ENCODE data around the gene NCOA1. TPM values are rescaled to one million over a fixed set of nuclear protein-coding genes. Genes with fewer than 3 reads are reported as not detected.

The NCOA1 gene
- total and polyA plus RNA-seq, 7 experiments from 2014 or later: 13.2 to 72.8 (median 43.0) TPM

DNA sequence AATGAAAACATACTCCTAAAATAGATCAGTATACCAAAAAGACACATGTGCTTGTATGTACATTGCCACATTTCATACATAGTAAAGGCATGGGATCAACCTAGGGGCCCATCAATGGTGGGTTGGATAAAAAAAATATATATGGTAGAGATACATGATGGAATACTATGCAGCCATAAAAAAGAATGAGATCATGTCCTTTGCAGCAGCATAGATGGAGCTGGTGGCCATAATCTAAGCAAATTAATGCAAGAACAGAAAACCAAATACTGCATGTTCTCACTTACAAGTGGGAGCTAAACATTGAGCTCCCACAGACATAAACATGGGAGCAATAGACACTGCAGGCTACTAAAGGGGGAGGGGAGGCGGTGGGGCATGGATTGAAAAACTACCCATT, 18.6 kb upstream of the NCOA1 start:
- DNase-seq (no peak), ATAC-seq (no peak)
- Mint-ChIP-seq H3K36me3 (no peaks in the 10 kb centered on the region), H3K4me3 (no peak overlapping the region), H3K9me3 (peaks cover 0 to 4% (median 0%) of the 10 kb centered on the region in 11 donors), H3K4me1 (no peaks in the 10 kb centered on the region), H3K27me3 (peaks cover 0 to 11% (median 0%) of the 10 kb centered on the region in 5 donors), H3K27ac (no peak overlapping the region)
- H3K27me3 ChIP-seq (ENCODE audit: control insufficient read depth in 2 of 2, insufficient read depth in 2 of 2, low read length in 2 of 2): no peaks in the 10 kb centered on the region
- H3K27ac ChIP-seq (ENCODE audit: low read depth, low read length): no peak overlapping the region
- CTCF ChIA-PET: no interaction called here
- no peaks in the 10 kb centered on the region for H3K36me3 ChIP-seq (ENCODE audit: control insufficient read depth in 2 of 3, insufficient read depth in 3 of 3, low read length in 3 of 3)
- POLR2A ChIA-PET: no interaction called here
- no peaks in the 10 kb centered on the region for H3K4me1 ChIP-seq (ENCODE audit: control insufficient read depth in 2 of 2, insufficient read depth in 2 of 2, low read length in 2 of 2)
- intact Hi-C loops (cut with micrococcal nuclease): no loop called here
- no peak overlapping the region for H3K4me3 ChIP-seq (ENCODE audit: low read length)
- H3K9me3 ChIP-seq (ENCODE audit: control insufficient read depth in 2 of 3, low read length in 3 of 3): no peaks in the 10 kb centered on the region

DNA sequence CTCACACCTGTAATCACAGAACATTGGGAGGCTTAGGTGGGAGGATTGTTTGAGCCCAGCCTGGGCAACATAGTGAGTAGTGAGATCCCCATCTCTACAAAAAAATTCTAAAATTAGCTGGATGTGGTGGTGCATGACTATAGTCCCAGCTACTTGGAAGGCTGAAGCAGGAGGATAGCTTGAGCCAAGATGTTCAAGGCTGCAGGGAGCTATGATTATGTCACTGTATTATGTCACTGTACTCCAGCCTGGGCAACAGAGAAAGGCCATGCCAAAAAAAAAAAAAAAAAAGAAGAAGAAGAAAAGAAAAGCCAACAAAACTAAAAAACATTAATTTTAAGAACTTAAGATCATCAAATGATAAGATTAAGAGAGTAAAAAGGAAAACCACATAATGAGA, 17.4 kb upstream of the NCOA1 start:
- Histone ChIP-seq H3K4me3 (ENCODE audit: low read length) (no peak overlapping the region), H3K27ac (ENCODE audit: low read depth, low read length) (no peak overlapping the region), H3K36me3 (ENCODE audit: control insufficient read depth in 2 of 3, insufficient read depth in 3 of 3, low read length in 3 of 3) (no peaks in the 10 kb centered on the region), H3K4me1 (ENCODE audit: control insufficient read depth in 2 of 2, insufficient read depth in 2 of 2, low read length in 2 of 2) (no peaks in the 10 kb centered on the region), H3K27me3 (ENCODE audit: control insufficient read depth in 2 of 2, insufficient read depth in 2 of 2, low read length in 2 of 2) (no peaks in the 10 kb centered on the region), H3K9me3 (ENCODE audit: control insufficient read depth in 2 of 3, low read length in 3 of 3) (no peaks in the 10 kb centered on the region)
- H3K27ac Mint-ChIP-seq: no peak overlapping the region
- peaks cover 0 to 10% (median 0%) of the 10 kb centered on the region in 5 donors for H3K27me3 Mint-ChIP-seq
- no peaks in the 10 kb centered on the region for H3K4me1 Mint-ChIP-seq
- no peaks in the 10 kb centered on the region for H3K36me3 Mint-ChIP-seq
- POLR2A ChIA-PET: no interaction called here
- no peak for ATAC-seq
- DNase-seq: no peak
- peaks cover 0 to 3% (median 0%) of the 10 kb centered on the region in 11 donors for H3K9me3 Mint-ChIP-seq
- no peak overlapping the region for H3K4me3 Mint-ChIP-seq
- CTCF ChIA-PET: no interaction called here
- intact Hi-C loops (cut with micrococcal nuclease): no loop called here

DNA sequence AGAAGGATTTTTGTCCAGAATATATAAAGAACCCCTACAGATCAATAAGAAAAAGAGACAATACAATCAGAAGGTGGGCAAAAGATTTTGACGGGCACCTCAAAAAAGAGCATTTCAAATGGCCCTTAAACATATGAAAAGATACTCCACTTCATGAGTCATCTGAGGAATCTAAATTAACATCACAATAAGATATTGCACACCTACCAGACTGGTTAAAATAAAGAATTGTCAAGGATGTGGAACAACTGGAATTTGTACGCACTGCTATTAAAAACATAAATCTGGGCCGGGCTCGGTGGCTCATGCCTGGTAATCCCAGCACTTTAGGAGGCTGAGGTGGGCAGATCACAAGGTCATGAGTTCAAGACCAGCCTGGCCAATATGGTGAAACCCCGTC, 17.0 kb upstream of the NCOA1 start:
- DNase-seq (no peak), ATAC-seq (no peak)
- Histone ChIP-seq H3K4me3 (ENCODE audit: low read length) (no peak overlapping the region), H3K27ac (ENCODE audit: low read depth, low read length) (no peak overlapping the region), H3K9me3 (ENCODE audit: control insufficient read depth in 2 of 3, low read length in 3 of 3) (no peaks in the 10 kb centered on the region), H3K4me1 (ENCODE audit: control insufficient read depth in 2 of 2, insufficient read depth in 2 of 2, low read length in 2 of 2) (no peaks in the 10 kb centered on the region), H3K36me3 (ENCODE audit: control insufficient read depth in 2 of 3, insufficient read depth in 3 of 3, low read length in 3 of 3) (no peaks in the 10 kb centered on the region), H3K27me3 (ENCODE audit: control insufficient read depth in 2 of 2, insufficient read depth in 2 of 2, low read length in 2 of 2) (no peaks in the 10 kb centered on the region)
- POLR2A ChIA-PET: no interaction called here
- CTCF ChIA-PET: no interaction called here
- intact Hi-C loops (cut with micrococcal nuclease): no loop called here
- H3K4me3 Mint-ChIP-seq: no peak overlapping the region
- H3K27me3 Mint-ChIP-seq: peaks cover 0 to 6% (median 0%) of the 10 kb centered on the region in 5 donors
- no peaks in the 10 kb centered on the region for H3K9me3 Mint-ChIP-seq
- no peaks in the 10 kb centered on the region for H3K36me3 Mint-ChIP-seq
- H3K27ac Mint-ChIP-seq: no peak overlapping the region
- H3K4me1 Mint-ChIP-seq: no peaks in the 10 kb centered on the region

DNA sequence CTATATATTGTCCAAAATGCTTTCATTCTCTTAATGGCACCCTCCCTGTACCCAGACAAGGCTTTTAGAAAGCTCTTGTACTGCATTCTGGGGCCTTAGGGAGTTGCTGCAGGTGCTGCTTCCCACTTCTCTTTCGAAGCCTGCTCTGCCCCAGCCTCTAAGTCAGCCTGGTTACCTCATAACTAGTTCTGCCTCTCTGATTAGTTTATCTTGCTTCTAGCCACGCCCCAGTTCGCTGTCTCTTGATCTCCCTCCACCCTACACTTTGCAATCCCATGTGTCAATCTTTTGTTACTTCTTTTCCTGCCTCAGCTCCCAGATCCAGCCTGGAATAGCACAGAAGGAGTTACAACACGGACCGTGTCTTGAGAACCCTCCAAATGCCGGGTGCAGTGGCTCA, 13.8 kb upstream of the NCOA1 start:
- Histone ChIP-seq H3K4me1 (ENCODE audit: control insufficient read depth in 2 of 2, insufficient read depth in 2 of 2, low read length in 2 of 2) (no peaks in the 10 kb centered on the region), H3K27ac (ENCODE audit: low read depth, low read length) (no peak overlapping the region), H3K27me3 (ENCODE audit: control insufficient read depth in 2 of 2, insufficient read depth in 2 of 2, low read length in 2 of 2) (no peaks in the 10 kb centered on the region), H3K36me3 (ENCODE audit: control insufficient read depth in 2 of 3, insufficient read depth in 3 of 3, low read length in 3 of 3) (no peaks in the 10 kb centered on the region), H3K4me3 (ENCODE audit: low read length) (no peak overlapping the region), H3K9me3 (ENCODE audit: control insufficient read depth in 2 of 3, low read length in 3 of 3) (no peaks in the 10 kb centered on the region)
- DNase-seq: no peak
- POLR2A ChIA-PET: no interaction called here
- Mint-ChIP-seq H3K9me3 (peaks cover 0 to 6% (median 0%) of the 10 kb centered on the region in 11 donors), H3K4me1 (peaks cover 0 to 2% (median 0%) of the 10 kb centered on the region in 7 donors), H3K27me3 (peaks cover 0 to 5% (median 0%) of the 10 kb centered on the region in 5 donors), H3K36me3 (no peaks in the 10 kb centered on the region), H3K4me3 (no peak overlapping the region), H3K27ac (peak overlapping the region in 2 of 9 donors; percentile 10 to 76)
- CTCF ChIA-PET: no interaction called here
- intact Hi-C loops (cut with micrococcal nuclease): no loop called here
- ATAC-seq: no peak

DNA sequence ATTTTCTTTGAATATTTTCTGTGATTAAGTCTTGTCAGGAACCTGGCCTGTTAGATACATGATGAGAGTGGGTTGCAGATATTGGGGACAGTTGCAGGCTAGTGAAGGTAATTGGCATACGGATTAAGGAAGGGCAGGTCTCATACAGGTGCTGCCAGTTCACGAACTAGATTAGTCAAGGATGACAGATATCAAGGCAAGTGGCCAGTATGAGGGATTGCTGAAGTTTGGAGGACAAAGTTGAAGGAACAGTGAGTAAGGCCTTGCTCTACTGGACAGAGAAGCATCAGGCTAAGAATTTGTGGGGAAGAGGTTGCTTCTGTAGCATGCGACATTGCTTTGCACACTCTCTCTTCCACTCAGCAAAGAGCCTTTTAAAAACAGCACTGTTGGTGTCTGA, 12.8 kb upstream of the NCOA1 start:
- POLR2A ChIA-PET: no interaction called here
- H3K9me3 Mint-ChIP-seq: peaks cover 0 to 6% (median 0%) of the 10 kb centered on the region in 11 donors
- H3K4me3 Mint-ChIP-seq: no peak overlapping the region

DNA sequence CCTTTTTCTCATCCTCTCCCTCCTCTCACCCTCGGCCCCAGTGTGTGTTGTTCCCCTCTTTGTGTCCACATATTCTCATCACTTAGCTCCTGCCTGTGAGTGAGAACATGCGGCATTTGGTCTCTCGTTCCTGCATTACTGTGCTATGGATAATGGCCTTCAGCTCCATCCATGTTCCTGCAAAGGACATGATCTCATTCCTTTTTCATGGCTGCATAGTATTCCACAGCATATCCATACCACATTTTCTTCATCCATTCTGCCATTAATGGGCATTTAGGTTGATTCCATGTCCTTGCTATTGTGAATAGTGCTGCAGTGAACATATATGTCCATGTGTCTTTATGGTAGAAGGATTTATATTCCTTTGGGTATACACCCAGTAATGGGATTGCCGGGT, 10.8 kb upstream of the NCOA1 start:
- intact Hi-C loops (cut with micrococcal nuclease): no loop called here

More for the DNA sequence above, 12.8 kb upstream of the NCOA1 start:
- CTCF ChIA-PET: no interaction called here
- H3K36me3 Mint-ChIP-seq: no peaks in the 10 kb centered on the region
- DNase-seq (no peak), ATAC-seq (no peak)
- intact Hi-C loops (cut with micrococcal nuclease): no loop called here
- no peaks in the 10 kb centered on the region for H3K27me3 ChIP-seq (ENCODE audit: control insufficient read depth in 2 of 2, insufficient read depth in 2 of 2, low read length in 2 of 2)
- H3K4me3 ChIP-seq (ENCODE audit: low read length): no peak overlapping the region
- no peak overlapping the region for H3K27ac ChIP-seq (ENCODE audit: low read depth, low read length)
- no peaks in the 10 kb centered on the region for H3K36me3 ChIP-seq (ENCODE audit: control insufficient read depth in 2 of 3, insufficient read depth in 3 of 3, low read length in 3 of 3)
- no peaks in the 10 kb centered on the region for H3K4me1 ChIP-seq (ENCODE audit: control insufficient read depth in 2 of 2, insufficient read depth in 2 of 2, low read length in 2 of 2)
- H3K9me3 ChIP-seq (ENCODE audit: control insufficient read depth in 2 of 3, low read length in 3 of 3): no peaks in the 10 kb centered on the region
- H3K4me1 Mint-ChIP-seq: peaks cover 0 to 2% (median 0%) of the 10 kb centered on the region in 7 donors
- H3K27ac Mint-ChIP-seq: no peak overlapping the region
- H3K27me3 Mint-ChIP-seq: peaks cover 0 to 5% (median 0%) of the 10 kb centered on the region in 5 donors

DNA sequence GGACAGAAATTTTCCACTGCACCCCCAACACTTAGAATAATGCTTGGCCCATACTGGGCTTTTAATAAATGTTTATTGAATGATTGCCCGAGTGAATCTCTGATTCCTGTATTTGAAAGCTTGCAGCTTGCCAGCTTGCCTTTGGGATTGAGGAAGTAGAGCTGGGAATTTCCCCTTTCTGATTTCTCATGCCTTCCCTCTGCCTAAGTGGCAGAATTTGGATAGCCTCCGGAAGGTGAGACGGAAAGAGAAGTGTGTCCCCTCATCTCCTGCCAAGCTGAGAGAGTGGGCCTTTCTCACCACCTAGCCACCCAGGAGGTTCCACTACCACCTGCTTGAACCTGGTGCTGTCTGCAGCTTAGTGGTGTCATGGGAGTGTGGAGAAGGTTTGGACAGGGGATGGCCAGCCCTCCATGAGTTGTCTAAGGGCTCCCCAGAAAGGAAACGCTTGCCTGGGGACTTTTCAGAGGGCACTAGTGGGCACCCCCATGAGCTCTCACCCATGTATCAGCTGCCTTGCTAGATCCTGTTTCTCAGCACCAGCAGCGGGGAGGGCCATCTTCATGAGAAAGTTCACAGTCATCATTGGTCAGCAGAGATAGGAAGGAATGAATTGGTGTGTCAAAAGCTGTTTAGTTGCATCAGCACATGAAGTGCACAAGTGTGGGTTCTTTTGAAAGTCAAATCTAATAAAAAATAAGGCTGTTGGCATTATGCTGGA, 8.6 kb upstream of the NCOA1 start:
- CTCF ChIA-PET: interaction anchor here (0.6 kb wide), 1 partner anchor 27 kb away, joined by 4 read pairs; no protein-coding TSS in a partner anchor
- Mint-ChIP-seq H3K4me1 (peaks cover 0 to 3% (median 0%) of the 10 kb centered on the region in 7 donors), H3K27ac (no peak overlapping the region), H3K9me3 (peaks cover 0 to 10% (median 0%) of the 10 kb centered on the region in 11 donors), H3K27me3 (peaks cover 0 to 2% (median 0%) of the 10 kb centered on the region in 5 donors), H3K4me3 (no peak overlapping the region), H3K36me3 (peaks cover 0 to 3% (median 0%) of the 10 kb centered on the region in 5 donors)
- no peak overlapping the region for H3K4me3 ChIP-seq (ENCODE audit: low read length)
- POLR2A ChIA-PET: interaction anchor here (0.8 kb wide), 1 partner anchor 14 kb away, joined by 3 read pairs; no protein-coding TSS in a partner anchor
- H3K36me3 ChIP-seq (ENCODE audit: control insufficient read depth in 2 of 3, insufficient read depth in 3 of 3, low read length in 3 of 3): no peaks in the 10 kb centered on the region
- no peaks in the 10 kb centered on the region for H3K4me1 ChIP-seq (ENCODE audit: control insufficient read depth in 2 of 2, insufficient read depth in 2 of 2, low read length in 2 of 2)
- intact Hi-C loops (cut with micrococcal nuclease): no loop called here
- no peaks in the 10 kb centered on the region for H3K27me3 ChIP-seq (ENCODE audit: control insufficient read depth in 2 of 2, insufficient read depth in 2 of 2, low read length in 2 of 2)
- H3K27ac ChIP-seq (ENCODE audit: low read depth, low read length): no peak overlapping the region
- no peak for DNase-seq
- ATAC-seq: peak; percentile 83
- H3K9me3 ChIP-seq (ENCODE audit: control insufficient read depth in 2 of 3, low read length in 3 of 3): no peaks in the 10 kb centered on the region

More for the DNA sequence above, 10.8 kb upstream of the NCOA1 start:
- no peaks in the 10 kb centered on the region for H3K36me3 ChIP-seq (ENCODE audit: control insufficient read depth in 2 of 3, insufficient read depth in 3 of 3, low read length in 3 of 3)
- Mint-ChIP-seq H3K9me3 (peaks cover 0 to 10% (median 0%) of the 10 kb centered on the region in 11 donors), H3K27me3 (peaks cover 0 to 5% (median 0%) of the 10 kb centered on the region in 5 donors), H3K4me3 (no peak overlapping the region), H3K4me1 (peaks cover 0 to 3% (median 0%) of the 10 kb centered on the region in 7 donors), H3K27ac (no peak overlapping the region), H3K36me3 (peaks cover 0 to 3% (median 0%) of the 10 kb centered on the region in 5 donors)
- ATAC-seq (no peak), DNase-seq (no peak)
- no peak overlapping the region for H3K4me3 ChIP-seq (ENCODE audit: low read length)
- no peak overlapping the region for H3K27ac ChIP-seq (ENCODE audit: low read depth, low read length)
- H3K9me3 ChIP-seq (ENCODE audit: control insufficient read depth in 2 of 3, low read length in 3 of 3): no peaks in the 10 kb centered on the region
- ChIA-PET POLR2A (interaction anchor here (1.1 kb wide), 1 partner anchor 11 kb away, joined by 3 read pairs; the partner anchor contains the start of gene NCOA1), CTCF (no interaction called here)
- H3K27me3 ChIP-seq (ENCODE audit: control insufficient read depth in 2 of 2, insufficient read depth in 2 of 2, low read length in 2 of 2): no peaks in the 10 kb centered on the region
- no peaks in the 10 kb centered on the region for H3K4me1 ChIP-seq (ENCODE audit: control insufficient read depth in 2 of 2, insufficient read depth in 2 of 2, low read length in 2 of 2)

Measured in naive thymus-derived CD4-positive, alpha-beta T cell (primary cell).